ENCODE results near the gene APP. TPM values are rescaled to one million over a fixed set of nuclear protein-coding genes. Genes with fewer than 3 reads are reported as not detected.
"Not testable (repeated sequence)": the region's sequence is repeated elsewhere in the genome, so short reads cannot be mapped to it uniquely, and the experiment has no call there.

The APP gene
- total RNA-seq, 1 donor from 2014 or later, result 674 TPM

DNA sequence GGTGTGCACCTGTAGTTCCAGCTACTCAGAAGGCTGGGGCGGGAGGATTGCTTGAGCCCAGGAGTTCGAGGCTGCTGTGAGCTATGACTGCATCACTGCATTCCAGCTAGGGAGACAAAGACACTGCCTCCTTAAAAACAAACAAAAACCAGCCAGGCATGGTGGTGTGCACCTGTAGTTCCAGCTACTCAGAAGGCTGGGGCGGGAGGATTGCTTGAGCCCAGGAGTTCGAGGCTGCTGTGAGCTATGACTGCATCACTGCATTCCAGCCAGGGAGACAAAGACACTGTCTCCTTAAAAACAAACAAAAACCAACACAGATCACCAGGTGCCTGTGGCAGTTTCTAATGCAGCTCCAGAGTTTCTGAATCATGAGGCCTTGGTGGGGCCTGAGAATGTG, 147.2 kb downstream of the APP start:
- DNase-seq (ENCODE audit: low spot score), result not testable (repeated sequence)

DNA sequence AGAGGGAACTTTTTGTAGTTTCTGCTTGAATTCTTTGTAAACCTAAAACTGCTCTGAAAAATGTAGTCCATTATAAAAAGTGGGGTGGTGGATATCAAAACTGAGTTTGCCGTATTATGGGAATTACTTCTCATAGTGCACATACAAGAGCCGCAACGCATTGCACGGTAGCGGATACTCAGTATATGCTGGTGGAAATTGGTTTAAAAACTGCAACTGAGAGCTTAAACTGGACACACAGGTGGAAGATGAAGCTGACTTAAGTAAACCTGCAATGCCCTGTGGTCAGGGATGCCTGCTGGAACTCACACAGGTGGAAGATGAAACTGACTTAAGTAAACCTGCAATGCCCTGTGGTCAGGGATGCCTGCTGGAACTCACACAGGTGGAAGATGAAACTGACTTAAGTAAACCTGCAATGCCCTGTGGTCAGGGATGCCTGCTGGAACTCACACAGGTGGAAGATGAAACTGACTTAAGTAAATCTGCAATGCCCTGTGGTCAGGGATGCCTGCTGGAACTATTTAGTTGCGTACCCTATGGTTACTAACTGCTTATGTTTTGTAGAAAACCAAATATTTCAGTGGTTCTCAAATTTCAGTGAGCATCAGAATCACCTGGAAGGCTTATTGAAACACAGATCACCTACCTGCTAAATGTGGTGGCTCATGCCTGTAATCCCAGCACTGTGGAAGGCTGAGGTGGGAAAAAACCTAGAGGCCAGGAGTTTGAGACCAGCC, 147.8 kb downstream of the APP start:
- DNase-seq (ENCODE audit: low spot score), result not testable (repeated sequence)

DNA sequence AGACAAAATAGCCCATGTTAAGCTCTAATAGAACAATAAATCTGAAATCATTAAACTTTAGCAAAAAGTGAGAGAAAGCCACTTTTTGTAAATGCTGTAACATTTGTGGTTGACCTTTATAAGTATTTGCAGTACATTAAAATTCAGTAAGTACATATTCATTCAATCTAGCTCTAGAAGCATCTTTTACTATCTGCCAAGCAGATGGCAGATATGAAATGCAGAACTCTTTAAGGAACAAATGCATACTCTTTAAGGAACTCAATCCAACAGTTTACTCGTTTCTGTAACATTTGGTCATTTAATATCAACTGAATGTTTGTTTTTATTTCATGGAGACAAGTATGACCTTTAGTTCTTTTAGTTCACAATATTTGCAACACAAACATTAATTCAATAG, 150.1 kb downstream of the APP start:
- no peak for DNase-seq (ENCODE audit: low spot score)

DNA sequence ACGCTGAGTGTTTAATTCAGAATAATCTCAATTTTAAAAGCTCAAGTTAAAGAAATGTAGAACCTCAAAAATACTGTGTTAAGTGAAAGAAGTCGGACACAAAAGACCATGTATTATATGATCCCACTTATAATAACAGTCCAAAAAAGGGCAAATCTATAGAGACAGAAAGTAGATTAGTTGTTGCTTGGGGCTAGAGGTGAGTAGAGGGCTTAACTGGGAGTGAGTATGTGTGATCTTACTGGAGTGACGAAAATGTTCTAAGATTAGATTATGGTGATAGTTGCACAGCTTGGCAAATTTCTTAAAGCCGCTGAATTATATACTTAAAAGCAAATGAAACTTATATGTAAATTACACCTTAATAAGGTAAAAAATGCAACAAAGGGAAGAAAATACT, 150.5 kb downstream of the APP start:
- DNase-seq (ENCODE audit: low spot score), result no peak

DNA sequence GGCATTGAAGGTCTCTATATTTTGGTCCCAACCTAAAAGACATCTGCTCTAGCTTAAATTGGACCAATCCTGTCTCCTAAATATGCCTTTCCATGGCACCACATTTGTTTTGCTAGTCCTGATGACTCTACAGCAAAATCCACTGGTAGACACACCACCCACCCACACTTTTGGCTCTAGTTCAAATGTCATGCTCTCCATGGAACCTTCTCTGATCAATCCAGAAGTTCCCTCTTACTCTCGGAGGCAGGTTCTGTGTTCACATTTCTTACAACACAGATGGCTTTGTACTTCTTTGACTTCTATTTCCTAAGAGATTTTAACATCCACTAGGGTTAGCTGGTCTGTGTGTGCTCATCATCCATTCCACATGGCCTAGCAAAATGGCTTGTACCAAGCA, 151.3 kb downstream of the APP start:
- no peak for DNase-seq (ENCODE audit: low spot score)

DNA sequence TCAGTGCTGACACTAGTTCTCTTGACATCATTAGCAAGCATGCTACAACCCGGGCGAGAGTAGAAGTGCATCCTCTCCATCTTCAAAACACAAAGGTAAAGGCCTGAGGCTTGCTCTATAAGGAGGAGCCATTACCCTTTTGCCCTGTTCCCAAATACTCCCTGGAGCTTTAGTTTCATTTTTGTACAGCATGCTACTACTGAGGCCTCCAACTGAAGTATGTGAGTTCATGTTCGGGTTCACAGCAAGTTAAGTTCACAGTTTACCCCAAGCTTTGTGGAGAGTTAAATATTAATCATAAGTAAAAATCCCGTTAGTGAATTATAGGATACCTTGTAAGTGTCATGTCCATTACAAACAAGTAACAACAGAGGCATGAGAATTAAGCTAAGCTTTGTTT, 156.6 kb downstream of the APP start:
- no peak for DNase-seq (ENCODE audit: low spot score)

DNA sequence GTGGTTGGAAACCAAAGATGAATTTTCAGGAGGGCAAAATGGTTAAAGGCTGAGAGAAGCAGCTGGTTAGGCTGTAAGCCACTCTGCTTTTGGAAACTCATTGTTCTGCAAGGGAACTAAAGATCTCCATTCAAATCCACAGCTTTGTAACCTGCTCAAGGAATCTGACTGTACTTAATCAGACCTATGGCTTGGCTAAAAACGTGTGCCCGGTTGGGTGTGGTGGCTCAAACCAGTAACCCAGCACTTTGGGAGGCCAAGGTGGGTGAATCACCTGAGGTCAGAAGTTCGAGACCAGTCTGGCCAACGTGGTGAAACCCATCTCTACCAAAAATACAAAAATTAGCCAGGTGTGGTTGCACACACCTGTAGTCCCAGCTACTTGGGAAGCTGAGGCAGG, 158.1 kb downstream of the APP start:
- DNase-seq (ENCODE audit: low spot score), result not testable (repeated sequence)

DNA sequence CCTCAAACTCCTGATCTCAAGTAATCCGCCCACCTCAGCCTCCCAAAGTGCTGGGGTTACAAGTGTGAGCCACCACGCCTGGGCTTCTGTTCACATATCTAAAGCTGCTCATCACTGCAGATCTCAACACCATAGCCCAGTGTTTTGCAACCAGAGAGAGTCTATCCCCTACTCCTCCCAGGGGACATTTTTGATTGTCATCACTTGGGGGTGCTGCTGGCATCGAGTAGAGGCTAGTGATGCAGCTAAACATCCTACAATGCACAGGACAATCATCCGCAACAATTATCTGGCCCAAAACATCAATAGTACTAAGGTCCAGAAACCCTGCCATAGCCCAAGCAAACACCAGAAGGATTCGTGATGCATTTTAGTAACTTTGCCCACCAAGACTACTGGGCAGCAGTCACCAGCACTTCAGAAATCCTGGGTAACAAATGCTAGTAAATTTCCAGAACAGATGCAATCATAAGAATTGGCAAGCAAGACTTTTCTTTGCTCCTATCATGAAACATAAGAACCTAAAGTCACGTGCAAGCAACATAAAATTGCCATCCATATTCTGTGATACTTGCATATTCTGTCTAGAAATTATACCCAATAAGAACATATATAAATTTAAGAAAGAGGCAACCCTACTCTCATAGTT, 159.2 kb downstream of the APP start:
- no peak for DNase-seq (ENCODE audit: low spot score)

DNA sequence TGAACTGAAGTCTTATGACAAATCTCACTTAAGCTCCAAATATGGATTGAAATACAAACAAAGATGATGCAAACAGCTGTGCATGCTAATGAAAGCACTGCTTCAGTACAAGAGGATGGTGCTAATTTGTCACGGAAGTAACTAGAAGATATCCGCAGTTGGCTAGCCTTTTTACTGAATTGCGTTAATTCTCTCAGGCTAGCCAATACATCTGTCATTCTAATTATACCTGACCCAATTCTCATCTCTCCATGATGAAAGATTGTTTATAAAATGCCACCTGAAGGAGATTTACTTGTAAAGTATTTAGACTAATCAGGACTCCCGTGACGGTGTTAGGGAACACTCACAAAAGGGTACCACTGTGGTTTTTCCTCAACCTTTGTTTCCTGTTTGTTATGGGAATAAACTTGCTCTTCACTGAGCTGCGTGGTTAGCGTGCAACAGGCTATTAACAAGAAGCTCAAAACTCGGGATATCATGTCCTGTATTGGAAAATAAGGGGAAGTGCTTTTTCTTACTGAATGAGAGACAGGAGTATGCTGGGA, 162.5 kb downstream of the APP start:
- DNase-seq (ENCODE audit: low spot score), result no peak

DNA sequence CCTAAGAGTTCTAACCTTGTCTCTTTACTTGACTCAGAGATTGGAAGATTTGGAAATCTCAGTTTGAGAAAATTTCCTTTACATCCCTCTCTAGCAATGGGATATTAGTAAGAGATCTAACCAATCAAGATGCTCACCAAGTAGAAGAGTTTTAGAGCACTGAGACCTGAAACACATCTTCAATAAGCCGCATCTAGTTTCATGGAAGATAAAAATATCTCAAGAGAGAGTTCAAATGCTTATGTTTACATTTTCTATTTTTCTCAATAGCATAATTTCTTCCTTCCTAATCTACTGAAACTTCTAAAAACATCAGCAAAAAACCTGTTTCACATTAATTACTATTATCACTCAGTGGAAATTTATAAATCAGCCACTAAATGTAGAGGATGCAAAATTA, 165.1 kb downstream of the APP start:
- no peak for DNase-seq (ENCODE audit: low spot score)

DNA sequence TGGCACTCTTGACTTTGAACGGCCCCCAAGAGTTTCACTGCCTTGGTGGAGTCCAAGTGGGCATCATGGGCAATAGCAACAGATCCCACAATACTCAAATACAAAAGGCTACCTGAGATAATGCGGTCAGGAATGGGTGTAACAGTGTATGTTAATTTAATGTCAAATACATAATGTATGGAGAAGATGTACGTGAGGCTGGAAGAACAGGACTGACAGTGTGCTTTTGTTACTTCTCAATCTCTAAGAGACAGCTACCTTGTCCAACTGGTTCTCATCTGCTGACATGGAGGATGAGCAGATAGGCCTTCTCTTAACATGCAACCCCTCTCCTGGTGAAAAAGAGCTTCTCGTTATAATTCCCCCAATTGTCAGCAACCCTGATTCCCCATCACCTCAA, 167.2 kb downstream of the APP start:
- peak; percentile 32 for DNase-seq (ENCODE audit: low spot score)

DNA sequence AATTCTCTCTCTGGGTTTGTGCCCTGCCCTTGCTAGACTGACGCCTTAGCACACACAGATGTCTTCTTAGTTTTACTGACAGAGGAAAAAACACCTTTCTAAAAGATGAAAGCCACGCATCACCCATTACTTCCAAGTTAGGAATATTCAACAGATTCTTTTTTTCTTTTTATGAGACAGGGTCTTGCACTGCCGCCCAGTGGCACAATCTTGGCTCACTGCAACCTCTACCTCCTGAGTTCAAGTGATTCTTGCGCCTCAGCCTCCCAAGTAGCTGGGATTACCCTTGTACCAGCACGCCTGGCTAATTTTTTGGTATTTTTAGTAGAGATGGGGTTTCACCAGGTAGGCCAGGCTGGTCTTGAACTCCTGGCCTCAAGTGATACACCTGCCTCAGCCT, 169.2 kb downstream of the APP start:
- DNase-seq (ENCODE audit: low spot score), result no peak

DNA sequence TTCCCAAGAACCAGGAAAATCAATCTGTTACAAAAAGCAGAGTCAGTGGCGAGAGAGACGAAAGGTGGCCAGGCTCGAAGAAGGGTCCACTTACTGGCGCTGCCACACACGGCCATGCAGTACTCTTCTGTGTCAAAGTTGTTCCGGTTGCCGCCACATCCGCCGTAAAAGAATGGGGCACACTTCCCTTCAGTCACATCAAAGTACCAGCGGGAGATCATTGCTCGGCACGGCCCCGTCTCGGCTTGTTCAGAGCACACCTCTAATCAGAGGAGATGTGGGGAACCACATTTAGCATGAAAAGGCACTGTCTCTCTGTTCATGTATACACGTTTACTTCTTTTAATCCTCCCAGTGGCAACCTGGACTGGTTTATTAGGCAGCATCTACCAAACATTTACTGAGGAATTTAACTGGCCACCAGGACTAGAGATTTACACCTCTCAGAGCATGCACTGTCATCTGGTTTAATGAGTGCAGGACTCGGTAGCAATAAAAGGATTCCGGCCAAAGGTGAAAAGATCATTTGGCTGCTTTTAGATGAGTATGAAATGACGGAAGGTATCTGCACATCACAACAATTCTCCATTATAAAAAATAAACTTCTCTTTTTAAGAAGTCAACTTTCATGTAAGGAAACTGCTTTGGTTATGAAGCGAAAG, 170.5 kb downstream of the APP start:
- no peak for DNase-seq (ENCODE audit: low spot score)

DNA sequence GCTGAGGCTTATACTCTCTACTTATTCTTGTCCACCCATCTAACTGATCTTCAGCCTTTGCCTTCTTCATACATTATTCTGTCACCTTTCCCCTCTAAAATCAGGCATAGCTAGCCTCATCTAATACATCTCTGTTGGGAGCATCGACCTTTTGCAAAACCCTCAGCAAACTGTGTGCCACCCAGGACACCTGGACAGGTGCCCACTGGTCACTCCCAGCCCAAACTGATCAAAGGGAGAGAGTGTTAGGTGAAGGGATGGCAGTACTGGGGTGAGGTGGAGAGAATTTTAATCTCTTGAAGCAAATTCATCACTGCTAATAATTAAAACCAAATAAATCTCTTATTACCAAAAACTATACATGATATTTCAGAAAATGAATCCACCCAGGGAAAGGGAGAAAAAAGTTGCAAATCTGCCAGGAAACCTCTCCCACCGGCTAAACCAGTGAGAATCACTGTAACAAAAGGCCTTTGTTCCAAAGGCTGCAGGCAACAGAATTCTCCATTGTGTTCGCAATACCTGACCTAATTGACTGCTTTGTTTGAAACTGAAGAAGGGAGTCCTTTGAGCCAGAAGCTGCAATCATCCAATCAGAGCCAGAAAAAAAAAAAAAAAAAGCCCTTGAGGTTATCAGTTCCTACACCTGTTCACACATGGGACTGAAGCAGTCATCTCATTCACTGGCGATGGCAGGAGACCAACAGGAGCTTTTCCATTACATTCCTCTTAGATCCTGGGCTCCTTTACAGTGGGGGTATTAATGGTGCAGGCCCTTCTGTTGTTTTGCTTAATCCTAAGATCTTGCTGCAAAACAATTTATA, 172.6 kb downstream of the APP start:
- no peak for DNase-seq (ENCODE audit: low spot score)

DNA sequence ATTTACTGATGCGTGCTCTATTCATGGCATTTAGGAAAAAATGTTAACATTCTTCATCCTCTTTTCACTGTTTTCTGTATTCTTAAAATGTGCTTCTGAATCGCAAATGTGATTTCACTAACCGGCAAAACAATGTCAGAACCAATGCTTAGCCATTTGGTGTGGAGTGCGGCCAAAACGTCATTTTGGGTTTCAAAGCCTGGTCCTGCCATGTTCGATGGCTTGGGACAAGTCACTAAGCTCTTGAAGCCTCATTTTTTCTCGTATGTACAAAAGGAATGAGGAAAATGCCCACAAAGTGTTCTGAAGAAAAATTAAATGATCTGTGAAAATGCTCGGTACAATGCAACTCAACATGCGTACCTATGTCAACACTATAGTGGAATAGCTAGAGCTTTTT, 175.3 kb downstream of the APP start:
- no peak for DNase-seq (ENCODE audit: low spot score)

DNA sequence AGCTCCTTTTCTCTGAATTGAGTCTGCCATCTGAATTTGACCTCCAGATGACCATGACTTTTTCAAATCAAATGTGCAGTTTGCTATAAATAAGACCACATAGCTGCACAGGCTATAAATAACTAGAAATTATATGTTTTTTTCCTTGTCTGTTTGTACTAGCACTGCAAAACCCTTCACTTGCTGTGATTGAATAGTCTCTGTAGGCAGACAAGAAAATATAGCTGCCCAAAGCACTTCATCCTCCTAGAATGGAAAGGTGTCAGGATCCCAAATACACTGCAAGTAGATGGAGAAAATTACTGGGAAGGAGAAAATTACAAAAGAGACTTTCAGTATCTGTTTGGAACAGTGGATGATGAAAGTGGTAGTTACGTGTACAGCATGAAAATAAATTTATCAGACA, 175.8 kb downstream of the APP start:
- DNase-seq (ENCODE audit: low spot score), result no peak

DNA sequence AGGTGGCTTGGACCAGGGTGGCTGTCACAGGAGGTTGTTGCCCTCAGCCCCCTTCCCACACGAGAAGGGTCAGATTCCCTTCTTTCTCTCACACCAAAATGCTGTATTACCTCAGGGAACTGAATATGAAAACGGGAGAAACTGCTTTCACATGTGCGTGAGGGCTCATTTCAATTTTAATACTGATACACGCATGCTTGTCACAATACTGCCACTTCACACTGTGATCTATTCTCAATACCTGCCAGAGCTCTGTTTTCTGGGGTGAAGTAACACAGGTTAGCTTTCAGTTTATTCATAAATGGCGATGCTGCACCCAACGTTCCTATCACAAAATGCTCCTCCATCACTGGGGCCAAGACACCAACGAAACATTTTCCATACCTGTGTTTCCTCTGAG, 181.8 kb downstream of the APP start:
- DNase-seq (ENCODE audit: low spot score), result no peak

DNA sequence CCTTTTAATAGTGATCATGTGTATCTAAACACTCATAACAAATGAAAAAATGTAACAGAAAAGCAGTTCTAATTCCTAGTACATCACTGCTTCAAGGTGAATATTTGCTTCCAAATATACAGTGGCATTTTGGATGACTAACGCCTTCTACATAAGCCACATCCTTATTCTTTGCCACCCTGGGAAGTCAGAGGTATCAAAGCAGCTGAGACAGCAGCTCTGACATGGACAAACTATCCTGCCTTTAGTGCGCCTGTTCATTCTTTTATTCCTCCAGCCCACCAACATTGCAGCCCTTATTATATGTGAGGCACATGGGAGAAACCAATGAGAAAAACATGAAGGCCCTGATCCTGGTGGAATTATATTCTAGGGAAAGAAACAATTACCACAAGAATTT, 183.0 kb downstream of the APP start:
- DNase-seq (ENCODE audit: low spot score), result no peak

DNA sequence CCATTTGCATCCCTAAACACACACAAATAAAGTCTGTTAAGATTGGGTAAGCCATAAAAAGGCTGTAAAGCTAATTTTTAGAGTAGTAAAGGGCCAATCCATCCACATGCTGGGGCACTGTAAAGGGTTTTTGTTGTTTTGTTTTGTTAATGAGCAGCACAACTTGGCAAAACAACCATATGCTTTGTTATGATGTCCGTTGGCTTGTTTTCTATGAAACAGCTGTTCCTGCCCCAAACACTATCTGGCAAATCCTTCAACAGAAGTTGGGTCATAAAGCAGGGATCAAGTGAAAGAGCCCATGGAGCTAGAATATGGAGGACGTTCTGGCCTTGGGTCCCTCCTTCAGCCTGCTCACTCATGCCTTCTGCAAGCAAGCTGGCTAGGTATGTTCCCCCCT, 183.6 kb downstream of the APP start:
- no peak for DNase-seq (ENCODE audit: low spot score)

DNA sequence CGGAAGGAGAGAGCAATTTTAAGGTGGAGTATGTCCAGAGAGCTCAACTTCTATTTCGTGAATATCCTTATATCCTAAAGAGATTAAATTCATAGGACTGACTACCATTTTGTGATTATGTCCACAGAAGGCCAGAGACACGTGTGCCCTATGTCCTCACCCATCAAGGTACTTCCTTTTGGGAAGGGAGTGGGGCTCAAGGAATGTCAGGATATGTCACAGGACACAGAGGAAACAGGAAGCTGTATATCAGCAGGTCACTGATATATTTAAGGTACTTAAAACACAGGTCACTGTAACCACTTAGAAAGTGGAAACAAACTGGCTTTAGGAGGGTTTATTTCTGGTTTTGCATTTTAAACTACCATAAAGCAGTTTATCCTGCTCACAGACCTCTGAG, 184.6 kb downstream of the APP start:
- DNase-seq (ENCODE audit: low spot score), result no peak

DNA sequence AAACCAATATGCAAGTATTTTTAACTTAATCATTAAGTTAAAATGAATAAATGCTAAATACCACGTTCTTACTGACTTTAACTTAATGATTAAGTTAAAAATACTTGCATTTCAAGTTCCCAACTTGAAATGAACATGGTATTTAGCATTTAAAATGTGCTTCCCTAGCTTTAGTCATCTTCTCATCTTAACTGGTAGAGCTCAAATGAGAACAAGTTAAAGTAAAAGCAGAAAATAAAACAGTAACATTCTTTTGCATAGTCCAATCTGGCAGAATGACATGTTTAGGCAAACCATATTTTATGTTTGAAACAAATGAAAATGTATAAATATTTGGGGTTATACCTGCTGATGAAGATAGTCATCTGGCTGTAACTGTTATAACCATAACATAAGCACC, 186.0 kb downstream of the APP start:
- no peak for DNase-seq (ENCODE audit: low spot score)

DNA sequence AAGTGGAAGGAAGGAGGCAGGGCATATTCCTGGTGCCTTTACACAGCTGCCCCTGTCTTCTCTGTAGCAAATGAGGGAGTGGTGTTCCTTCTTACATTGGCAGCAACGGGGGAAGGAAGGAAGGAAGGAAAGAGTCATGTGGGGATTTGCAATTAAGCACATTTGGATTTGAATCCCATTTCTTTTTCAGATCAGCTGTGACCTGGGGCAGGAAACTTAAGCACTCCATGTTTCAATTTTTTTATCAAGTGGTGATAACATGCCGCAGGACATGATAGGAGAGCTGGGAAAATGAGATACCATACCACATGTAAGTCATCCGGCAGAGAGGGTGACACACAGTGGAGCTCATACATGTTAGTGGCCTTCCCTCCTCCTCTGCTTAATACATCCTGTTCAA, 186.8 kb downstream of the APP start:
- peak; percentile 61 for DNase-seq (ENCODE audit: low spot score)
